NB4 (cell line): ENCODE data around the gene TMOD4.

ENCODE experiments used
- DNase-seq: peaks from one replicate; pipeline ENCODE4 v3.0.0; 2010; ENCODE audit warnings: low read depth
- H3K4me3 ChIP-seq: one replicate; pipeline ENCODE4 v1.5.1; 2011; ENCODE audit warnings: mild to moderate bottlenecking, low read depth, low read length, moderate library complexity
- MYC ChIP-seq: IDR thresholded peaks from 2 replicates; pipeline ENCODE4 v1.6.1; 2011; ENCODE audit warnings: low read depth, low read length
- POLR2A ChIP-seq: IDR thresholded peaks from 2 replicates; pipeline ENCODE4 v1.6.1; 2011; ENCODE audit warnings: mild to moderate bottlenecking; ENCODE audit not compliant: insufficient read length; ENCODE audit errors: extremely low read depth
- TF ChIP-seq, protein P1 (sequence below): IDR thresholded peaks from one replicate; pipeline ENCODE4 v1.5.1; 2012; ENCODE audit warnings: low read depth, low read length
- TF ChIP-seq, protein P2 (sequence below): IDR thresholded peaks from 2 replicates; pipeline ENCODE4 v1.6.1; 2011; ENCODE audit warnings: low read depth, low read length

The TMOD4 gene

DNA sequence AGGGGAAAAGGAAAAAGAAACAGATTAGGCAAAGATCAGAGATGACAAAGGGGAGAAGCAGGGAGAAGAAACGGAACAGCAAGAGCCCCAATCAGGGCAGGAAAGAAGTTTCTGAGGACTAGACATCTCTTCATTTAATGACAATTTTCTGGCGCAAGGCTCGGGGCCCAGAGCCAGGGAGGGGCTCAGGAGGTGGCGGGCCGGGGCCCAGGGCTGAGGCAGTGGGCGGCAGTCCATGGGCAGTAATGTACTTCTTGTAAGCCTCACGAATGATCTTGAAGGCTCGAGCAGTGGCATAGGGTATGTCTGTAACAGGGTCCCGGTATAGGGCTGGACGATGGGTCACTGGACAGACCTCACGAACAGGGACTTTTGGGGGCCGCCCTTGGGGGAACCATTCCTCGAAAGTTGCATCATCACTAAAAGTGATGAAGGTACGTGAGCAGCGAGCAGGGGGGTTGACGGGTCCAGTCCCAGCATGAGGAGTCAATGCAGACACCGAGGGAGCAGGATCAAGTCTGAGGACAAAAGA lies 799 bp upstream of the TMOD4 start:
- no peak overlapping the region for H3K4me3 ChIP-seq
- no peak for TF ChIP-seq POLR2A
- TF ChIP-seq MYC = no peak
- TF ChIP-seq, protein P1, sequence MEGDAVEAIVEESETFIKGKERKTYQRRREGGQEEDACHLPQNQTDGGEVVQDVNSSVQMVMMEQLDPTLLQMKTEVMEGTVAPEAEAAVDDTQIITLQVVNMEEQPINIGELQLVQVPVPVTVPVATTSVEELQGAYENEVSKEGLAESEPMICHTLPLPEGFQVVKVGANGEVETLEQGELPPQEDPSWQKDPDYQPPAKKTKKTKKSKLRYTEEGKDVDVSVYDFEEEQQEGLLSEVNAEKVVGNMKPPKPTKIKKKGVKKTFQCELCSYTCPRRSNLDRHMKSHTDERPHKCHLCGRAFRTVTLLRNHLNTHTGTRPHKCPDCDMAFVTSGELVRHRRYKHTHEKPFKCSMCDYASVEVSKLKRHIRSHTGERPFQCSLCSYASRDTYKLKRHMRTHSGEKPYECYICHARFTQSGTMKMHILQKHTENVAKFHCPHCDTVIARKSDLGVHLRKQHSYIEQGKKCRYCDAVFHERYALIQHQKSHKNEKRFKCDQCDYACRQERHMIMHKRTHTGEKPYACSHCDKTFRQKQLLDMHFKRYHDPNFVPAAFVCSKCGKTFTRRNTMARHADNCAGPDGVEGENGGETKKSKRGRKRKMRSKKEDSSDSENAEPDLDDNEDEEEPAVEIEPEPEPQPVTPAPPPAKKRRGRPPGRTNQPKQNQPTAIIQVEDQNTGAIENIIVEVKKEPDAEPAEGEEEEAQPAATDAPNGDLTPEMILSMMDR = no peak
- TF ChIP-seq, protein P2, sequence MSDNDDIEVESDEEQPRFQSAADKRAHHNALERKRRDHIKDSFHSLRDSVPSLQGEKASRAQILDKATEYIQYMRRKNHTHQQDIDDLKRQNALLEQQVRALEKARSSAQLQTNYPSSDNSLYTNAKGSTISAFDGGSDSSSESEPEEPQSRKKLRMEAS = no peak
- no peak for DNase-seq

DNA sequence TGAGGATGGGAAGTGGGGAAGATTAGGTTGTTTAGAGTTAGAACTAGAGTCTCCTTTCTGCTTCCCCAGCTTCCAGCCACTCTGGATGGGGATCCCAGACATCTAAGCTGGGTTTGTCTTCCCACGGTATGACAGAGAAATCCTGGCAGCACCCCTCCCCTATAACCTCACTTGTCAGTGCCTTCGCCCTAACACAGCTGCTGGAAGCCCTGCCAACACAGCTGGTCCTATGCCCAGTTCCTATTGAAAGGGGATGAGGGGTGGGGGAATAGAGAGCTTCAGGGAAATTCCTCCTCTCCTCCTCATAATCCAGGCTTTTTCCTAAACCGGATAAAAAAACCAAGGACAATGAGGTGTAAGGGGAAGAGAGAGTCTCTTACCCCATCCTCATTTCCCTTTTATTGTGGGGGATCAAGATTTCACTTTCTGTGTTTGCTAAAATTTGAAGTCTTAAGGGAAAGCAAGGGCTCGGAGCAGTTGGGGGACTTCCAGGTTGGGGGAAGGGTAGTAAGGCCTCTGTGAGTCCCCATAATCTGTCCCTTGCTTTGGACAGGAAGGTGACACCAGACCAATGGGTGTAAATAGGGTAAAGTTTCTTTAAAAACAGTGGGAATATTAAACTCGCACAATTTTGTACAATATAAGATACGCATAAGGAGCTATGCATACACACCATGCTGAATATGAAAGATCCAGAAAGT lies 590 bp downstream of the TMOD4 start:
- TF ChIP-seq, protein P1 = no peak
- TF ChIP-seq MYC (no peak), POLR2A (no peak)
- TF ChIP-seq, protein P2 = no peak
- no peak for DNase-seq
- H3K4me3 ChIP-seq = no peak overlapping the region

DNA sequence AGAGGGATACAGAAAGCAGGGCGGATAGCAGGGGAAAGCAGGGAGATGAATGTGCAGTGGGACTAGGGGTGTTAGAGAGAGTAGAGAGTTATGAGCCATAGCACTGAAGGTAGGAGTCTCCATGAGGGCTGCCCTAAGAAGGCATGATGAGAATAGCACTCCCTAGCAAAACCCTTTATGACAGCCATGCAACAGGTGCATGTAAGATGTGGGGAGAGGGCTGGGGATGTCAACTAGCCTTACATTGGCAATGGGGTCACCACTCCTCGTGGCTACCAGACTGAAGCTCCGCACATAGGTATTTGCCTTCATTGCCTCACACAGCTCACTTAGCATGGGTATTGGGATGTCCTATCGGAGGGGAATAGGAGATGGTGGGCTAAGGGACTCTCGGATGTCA lies 4.6 kb downstream of the TMOD4 start:
- DNase-seq = no peak
- no peak overlapping the region for H3K4me3 ChIP-seq
- TF ChIP-seq, protein P1 = no peak
- TF ChIP-seq, protein P2 = no peak
- TF ChIP-seq MYC = no peak

DNA sequence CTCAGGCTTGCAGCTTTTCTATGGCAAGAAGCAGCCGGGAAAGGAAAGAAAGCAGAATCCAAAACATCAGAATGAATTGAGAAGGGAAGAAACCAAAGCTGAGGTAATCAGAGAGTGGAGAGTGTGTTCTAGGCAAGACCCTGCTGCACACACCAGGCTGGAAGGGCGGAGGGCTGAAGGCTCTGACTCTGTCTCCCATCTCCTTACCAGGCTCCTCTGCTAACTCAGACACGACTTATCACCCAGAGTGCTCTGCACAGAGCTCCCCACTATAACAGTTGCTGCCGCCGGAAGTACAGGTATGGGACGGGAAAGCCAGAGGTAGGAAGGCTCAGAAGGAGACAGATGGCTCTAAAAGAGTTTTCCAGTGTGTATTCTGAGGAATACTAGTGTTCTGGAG lies 8.7 kb downstream of the TMOD4 start:
- peak overlapping the region; percentile 100 for H3K4me3 ChIP-seq
- TF ChIP-seq, protein P1 = no peak
- TF ChIP-seq MYC (no peak), POLR2A (no peak)
- TF ChIP-seq, protein P2 = no peak
- no peak for DNase-seq

DNA sequence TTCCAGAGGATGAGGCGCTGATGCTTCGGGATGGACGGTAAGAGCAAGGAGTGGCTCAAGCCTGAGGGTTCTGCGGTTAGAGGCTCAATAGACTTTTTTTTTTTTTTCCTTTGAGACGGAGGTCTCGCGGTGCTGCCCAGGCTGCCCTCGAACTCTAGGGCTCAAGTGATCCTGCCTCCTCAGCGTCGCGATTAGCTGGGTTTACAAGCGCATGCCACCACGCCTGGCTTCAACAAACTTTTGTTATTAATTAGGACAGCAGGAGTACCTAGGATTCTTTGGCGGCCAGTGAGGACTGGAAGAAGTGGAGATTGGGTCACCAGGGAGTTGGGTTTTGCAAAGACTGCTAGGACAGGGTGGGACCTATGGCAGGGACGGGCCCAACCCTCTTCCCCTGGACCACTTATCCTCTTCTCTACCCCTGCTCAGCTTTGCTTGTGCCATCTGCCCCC lies 9.2 kb downstream of the TMOD4 start:
- TF ChIP-seq, protein P1 = no peak
- TF ChIP-seq, protein P2 = no peak
- TF ChIP-seq MYC = no peak
- no peak for TF ChIP-seq POLR2A
- peak overlapping the region; percentile 100 for H3K4me3 ChIP-seq
- DNase-seq = peak; percentile 67
